GM18951 (cell line): ENCODE data around the gene CTIF.

Experiments
- POLR2A ChIP-seq: IDR thresholded peaks from 4 replicates; pipeline ENCODE4 v1.6.1; 2011; ENCODE audit warnings: mild to moderate bottlenecking; ENCODE audit not compliant: insufficient read length, insufficient read depth; ENCODE audit errors: extremely low read depth
- in situ Hi-C: fragments of 300-500 bp; cut with MboI; formaldehyde crosslinking; loops from one replicate; pipeline ENCODE4 v1.12.0; 2022; ENCODE audit warnings: low sequenced_read_pairs, mixed read lengths, inconsistent platforms; ENCODE audit not compliant: unreplicated experiment

The CTIF gene

DNA sequence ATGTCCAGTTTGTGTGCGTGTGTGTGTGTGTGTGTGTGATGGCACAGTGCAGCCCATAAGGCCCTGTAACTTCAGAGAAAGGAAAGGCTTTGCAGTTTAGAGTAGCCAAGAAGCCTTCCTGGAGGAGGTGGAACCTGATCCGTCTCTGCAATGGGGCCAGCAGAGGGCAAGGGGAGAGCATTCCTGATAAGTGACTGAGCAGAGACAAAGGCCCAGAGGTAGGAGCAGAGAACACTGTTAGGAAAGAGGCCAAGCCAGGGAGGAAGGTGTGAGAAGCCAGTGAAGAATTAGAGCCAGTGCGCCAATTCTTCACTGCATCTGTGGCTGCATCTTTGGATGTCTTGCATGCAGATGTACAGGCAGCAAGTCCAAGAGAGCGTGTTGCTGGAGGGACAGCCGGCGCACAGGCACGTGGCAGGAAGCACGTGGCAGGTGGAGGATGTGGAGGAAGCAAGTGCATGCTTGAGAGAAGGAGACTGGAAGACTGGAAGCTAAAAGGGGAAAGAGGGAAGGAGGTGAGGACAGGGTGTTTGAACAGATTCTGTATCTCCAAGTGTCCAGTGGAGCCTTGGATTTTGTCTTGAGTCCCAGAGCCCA lies 196.3 kb downstream of the CTIF start:
- in situ Hi-C loops = no loop called here
- TF ChIP-seq POLR2A = no peak

GRCh38 chr18:48735681-48736255 lies 196.9 kb downstream of the CTIF start:
- in situ Hi-C loops = no loop called here
- TF ChIP-seq POLR2A = no peak

DNA sequence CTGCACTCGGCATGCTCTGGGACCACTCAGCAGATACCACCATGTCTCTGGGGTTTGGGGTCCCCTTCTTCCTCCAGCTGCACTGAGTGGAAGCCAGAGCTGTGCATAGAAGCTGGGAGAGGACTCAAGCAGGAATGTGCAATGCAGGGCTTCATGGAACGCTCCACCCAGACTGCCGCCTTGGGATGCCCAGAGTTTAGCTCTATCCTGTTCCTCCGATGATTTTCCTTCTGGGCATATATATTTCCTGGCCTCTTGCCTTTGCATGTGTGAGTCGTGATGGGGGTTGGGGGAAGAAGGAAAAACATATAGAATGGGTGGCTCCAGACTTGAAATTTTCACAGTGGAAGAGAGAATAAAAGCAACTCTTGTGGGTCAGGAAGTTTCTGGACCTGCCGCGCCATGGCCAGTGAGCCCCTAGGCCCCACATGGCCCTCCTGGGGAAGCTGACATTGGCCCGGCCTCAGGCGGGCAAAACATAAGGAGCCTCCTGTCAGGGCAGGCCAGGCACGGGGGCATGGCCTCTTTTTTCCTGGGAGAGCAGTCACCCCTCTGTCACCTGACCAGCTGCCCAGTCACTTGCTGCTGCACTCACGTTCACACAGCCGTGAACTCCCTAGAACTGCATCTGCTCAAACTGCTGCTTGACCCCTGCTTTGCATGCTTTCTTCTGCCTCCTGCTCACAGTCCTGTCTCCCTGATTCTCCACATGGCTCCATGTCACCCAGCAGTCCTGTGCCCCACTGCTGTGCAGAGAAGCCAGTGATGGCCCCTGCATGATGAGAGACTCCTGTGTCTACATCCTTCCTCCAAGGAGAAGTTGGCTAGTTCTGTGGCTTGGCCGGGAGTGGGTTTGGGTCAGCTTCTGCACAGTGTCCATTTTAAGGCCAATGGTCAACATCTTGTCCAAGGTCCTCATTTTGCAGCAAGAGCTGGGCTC lies 197.8 kb downstream of the CTIF start:
- no peak for TF ChIP-seq POLR2A

GRCh38 chr18:48739266-48740067 lies 200.6 kb downstream of the CTIF start:
- TF ChIP-seq POLR2A = no peak
- in situ Hi-C loops = no loop called here

More for the DNA sequence above, 197.8 kb downstream of the CTIF start:
- in situ Hi-C loops = no loop called here

DNA sequence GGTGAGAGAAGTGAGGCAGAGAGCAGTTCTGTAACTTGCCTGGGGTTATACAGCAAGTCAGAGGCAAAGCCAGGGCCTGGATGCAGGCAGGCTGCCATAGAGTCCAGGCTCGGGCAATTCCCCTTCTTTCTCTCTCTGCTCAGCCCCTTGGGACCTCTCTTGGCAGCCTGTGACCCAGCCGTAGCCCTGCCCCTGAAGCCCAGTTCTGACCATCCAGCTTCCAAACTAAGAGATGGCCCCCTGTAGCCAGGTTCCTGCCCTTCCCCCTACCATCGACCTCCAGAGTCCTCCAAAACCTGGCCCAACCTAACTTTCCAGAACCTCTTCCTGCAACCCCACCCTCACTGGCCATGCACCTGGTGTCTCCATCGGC lies 201.2 kb downstream of the CTIF start:
- no peak for TF ChIP-seq POLR2A
- in situ Hi-C loops = no loop called here

GRCh38 chr18:48740851-48741485 lies 202.1 kb downstream of the CTIF start:
- no peak for TF ChIP-seq POLR2A
- in situ Hi-C loops = no loop called here

- TF ChIP-seq POLR2A = no peak
- in situ Hi-C loops = no loop called here
Measured at GRCh38 chr18:48741866-48742265, 203.0 kb downstream of the CTIF start.

DNA sequence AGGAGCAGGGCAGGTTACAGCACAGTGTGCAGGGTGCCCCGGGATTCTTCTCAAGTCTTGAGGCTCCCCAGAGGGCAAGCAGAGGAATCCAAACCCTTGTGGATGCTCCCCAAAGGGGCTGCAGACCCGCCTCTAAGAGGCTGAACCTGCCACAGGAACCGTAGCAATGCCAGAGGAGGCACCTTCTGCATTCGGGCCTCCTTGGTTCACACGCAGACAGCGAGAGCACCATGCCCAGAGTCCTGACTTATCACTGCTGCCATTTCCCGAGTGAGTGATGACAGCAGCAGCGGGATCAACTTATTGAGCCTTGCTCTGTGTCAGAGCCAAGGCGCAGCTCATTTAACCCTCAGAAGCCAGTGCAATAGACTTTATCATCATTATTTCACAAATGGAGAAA lies 203.5 kb downstream of the CTIF start:
- in situ Hi-C loops = no loop called here
- TF ChIP-seq POLR2A = no peak

DNA sequence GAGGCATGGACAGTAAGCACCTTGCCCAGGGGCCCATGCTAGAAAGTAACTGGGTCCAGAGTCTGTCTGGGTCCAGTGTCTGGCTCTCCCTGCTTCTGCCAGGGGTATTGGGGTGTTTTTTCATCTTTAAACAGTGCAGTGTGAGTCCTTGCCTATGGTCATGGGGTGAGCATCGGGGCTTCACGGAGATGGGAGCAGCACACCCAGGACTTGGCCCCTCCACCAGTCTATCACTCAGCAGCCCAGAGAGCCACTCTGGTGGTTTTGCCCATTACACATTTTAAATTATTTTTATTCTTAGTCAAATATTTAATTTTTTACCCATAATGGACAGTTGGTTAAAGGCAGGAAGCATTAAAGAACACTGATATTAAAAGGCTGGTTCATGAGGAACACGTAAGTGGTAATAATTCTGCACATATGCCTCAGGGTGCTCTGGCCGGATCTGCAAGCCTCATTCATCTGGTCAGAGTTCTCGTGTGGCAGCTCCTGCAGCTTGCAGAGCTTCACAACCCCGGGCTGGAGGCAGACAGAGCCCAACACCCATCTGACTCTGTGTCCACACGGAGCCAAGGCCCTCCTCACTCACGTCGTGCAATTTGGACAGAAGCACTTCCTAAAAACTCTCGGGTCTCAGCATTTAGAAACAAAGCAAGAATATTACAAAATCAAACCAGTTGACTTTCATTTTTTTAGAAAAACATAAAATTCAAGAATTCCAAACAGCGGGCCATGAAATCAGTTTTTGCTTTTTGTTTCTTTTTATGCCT lies 204.1 kb downstream of the CTIF start:
- in situ Hi-C loops = no loop called here
- TF ChIP-seq POLR2A = no peak

DNA sequence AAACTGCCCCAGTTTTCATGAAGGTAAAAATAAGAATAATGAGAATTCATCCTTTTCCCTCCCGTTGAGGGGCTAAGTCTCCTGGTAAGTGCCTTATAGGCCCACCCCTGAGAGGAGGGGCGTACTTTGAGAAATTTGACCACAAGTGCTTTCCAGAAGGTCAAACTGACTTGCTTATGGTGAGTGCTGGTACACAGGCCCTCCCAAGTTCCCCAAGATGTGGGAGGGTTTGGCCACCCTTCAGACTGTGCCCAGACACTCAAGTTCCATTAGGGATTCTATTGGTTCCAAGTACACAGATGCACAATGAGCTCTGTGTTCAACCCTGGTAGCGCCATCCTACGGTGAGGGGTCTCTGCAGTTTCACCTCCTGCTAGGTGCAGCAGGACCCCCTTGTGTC lies 205.1 kb downstream of the CTIF start:
- no peak for TF ChIP-seq POLR2A
- in situ Hi-C loops = no loop called here

DNA sequence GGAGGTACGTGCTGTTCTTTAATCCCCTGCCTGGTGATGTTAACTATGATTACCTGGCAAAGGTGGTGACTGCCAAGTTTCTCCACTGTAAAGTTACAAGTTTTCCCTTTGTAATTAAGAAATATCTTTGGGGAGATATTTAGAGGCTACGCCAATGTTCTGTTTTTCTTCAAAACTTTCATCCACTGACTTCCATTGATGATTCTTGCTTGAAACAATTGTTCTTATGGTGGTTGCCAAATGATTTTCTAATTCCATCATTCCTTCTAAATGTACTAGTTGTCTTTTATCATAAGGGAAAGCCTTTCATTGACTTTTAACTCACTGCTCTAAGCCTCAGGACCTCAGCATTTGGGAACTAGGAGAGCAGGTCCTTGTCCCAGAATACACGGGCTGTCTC lies 206.5 kb downstream of the CTIF start:
- in situ Hi-C loops = no loop called here
- TF ChIP-seq POLR2A = no peak

GRCh38 chr18:48749768-48750167 lies 210.9 kb downstream of the CTIF start:
- TF ChIP-seq POLR2A = no peak
- in situ Hi-C loops = no loop called here
